IMR-90 (cell line): ENCODE results near the gene ALK. TPM values are rescaled to one million over a fixed set of nuclear protein-coding genes. Genes with fewer than 3 reads are reported as not detected.

ENCODE experiments used
- ATAC-seq: fragments of 200-7000 bp; cut with Tn5 transposase; 2 replicates; pipeline ENCODE4 v1.9.1; 2020; ENCODE audit warnings: low read depth, mild to moderate bottlenecking, moderate library complexity
- BruUV-seq: library from RNA; stranded (reverse); fragments of 400-500 nt; replicated peaks from 2 replicates; lab custom pipeline; 2021; lab: Mats Ljungman, UMichigan
- CTCF ChIA-PET: fragments of 300-600 bp; formaldehyde crosslinking; extraction: SDS; loops from one replicate; lab custom pipeline; 2021; ENCODE audit warnings: antibody characterized with exemption; lab: Yijun Ruan, JAX
- POLR2A ChIA-PET: fragments of 300-600 bp; sonication (Branson Sonifier 250); formaldehyde crosslinking; loops from one replicate; lab custom pipeline; 2022; ENCODE audit warnings: antibody characterized with exemption; ENCODE audit not compliant: unreplicated experiment; lab: Charles Lee
- DNase-seq: peaks from one replicate; pipeline ENCODE4 v3.0.0; 2013
- H2AFZ ChIP-seq: replicated peaks from 2 replicates; pipeline ENCODE3; 2013; ENCODE audit warnings: low read length, mild to moderate bottlenecking; ENCODE audit not compliant: poor library complexity
- H2AK5ac ChIP-seq: 2 replicates; pipeline ENCODE4 v1.6.1; 2013; ENCODE audit warnings: low read depth, low read length, inconsistent platforms
- H2AK9ac ChIP-seq: replicated peaks from 2 replicates; pipeline ENCODE3; 2013; ENCODE audit warnings: mild to moderate bottlenecking, low read depth, low read length, moderate library complexity; ENCODE audit not compliant: poor library complexity
- H2BK120ac ChIP-seq: 2 replicates; pipeline ENCODE4 v1.6.1; 2013; ENCODE audit warnings: low read depth, low read length, inconsistent platforms
- H2BK15ac ChIP-seq: 3 replicates; pipeline ENCODE4 v1.6.1; 2013; ENCODE audit warnings: low read depth, low read length, inconsistent platforms
- H2BK20ac ChIP-seq: 2 replicates; pipeline ENCODE4 v1.6.1; 2013; ENCODE audit warnings: low read depth, mild to moderate bottlenecking, inconsistent platforms, low read length, moderate library complexity
- H2BK5ac ChIP-seq: 2 replicates; pipeline ENCODE4 v1.6.1; 2013; ENCODE audit warnings: mild to moderate bottlenecking, low read depth, low read length, inconsistent platforms; ENCODE audit not compliant: poor library complexity, severe bottlenecking
- H3K14ac ChIP-seq: replicated peaks from 2 replicates; pipeline ENCODE4 v1.6.1; 2013; ENCODE audit warnings: low read depth, low read length, inconsistent platforms
- H3K18ac ChIP-seq: 2 replicates; pipeline ENCODE4 v1.6.1; 2013; ENCODE audit warnings: low read depth, low read length, control low read depth
- H3K23ac ChIP-seq: 2 replicates; pipeline ENCODE4 v1.6.1; 2013; ENCODE audit warnings: low read depth, low read length, inconsistent platforms
- H3K27ac ChIP-seq: 2 replicates; pipeline ENCODE4 v1.5.1; 2013; ENCODE audit warnings: mild to moderate bottlenecking, control low read depth, low read length; ENCODE audit not compliant: insufficient read depth
- H3K27me3 ChIP-seq: 2 replicates; pipeline ENCODE4 v1.6.1; 2013; ENCODE audit warnings: low read length; ENCODE audit not compliant: control insufficient read depth, insufficient read depth
- H3K36me3 ChIP-seq: 2 replicates; pipeline ENCODE4 v1.6.1; 2013; ENCODE audit warnings: low read length, mixed read lengths; ENCODE audit not compliant: control insufficient read depth, insufficient read depth
- H3K4ac ChIP-seq: 2 replicates; pipeline ENCODE4 v1.6.1; 2013; ENCODE audit warnings: low read depth, low read length, inconsistent platforms
- H3K4me1 ChIP-seq: 2 replicates; pipeline ENCODE4 v1.6.1; 2013; ENCODE audit warnings: low read length, mixed read lengths; ENCODE audit not compliant: control insufficient read depth, insufficient read depth
- H3K4me2 ChIP-seq: 2 replicates; pipeline ENCODE4 v1.6.1; 2013; ENCODE audit warnings: low read depth, mild to moderate bottlenecking, control low read depth, low read length, moderate library complexity
- H3K4me3 ChIP-seq: 2 replicates; pipeline ENCODE4 v1.5.1; 2013; ENCODE audit warnings: low read depth, mild to moderate bottlenecking, control low read depth, low read length, moderate library complexity; ENCODE audit not compliant: insufficient read depth
- H3K56ac ChIP-seq: 2 replicates; pipeline ENCODE4 v1.6.1; 2013; ENCODE audit warnings: low read length, inconsistent platforms; ENCODE audit not compliant: insufficient read depth; ENCODE audit errors: extremely low read depth
- H3K79me1 ChIP-seq, 2 experiments: 2 replicates each; pipeline ENCODE4 v1.6.1; 2013; ENCODE audit warnings: low read length in 2 of 2, inconsistent platforms in 1 of 2, low read depth in 1 of 2
- H3K9ac ChIP-seq: 2 replicates; pipeline ENCODE4 v1.6.1; 2013; ENCODE audit warnings: low read depth, low read length, control low read depth
- H3K9me1 ChIP-seq: 2 replicates; pipeline ENCODE4 v1.6.1; 2013; ENCODE audit warnings: low read length, inconsistent platforms; ENCODE audit not compliant: insufficient read depth
- H3K9me3 ChIP-seq: 2 replicates; pipeline ENCODE4 v1.6.1; 2013; ENCODE audit warnings: low read length; ENCODE audit not compliant: control insufficient read depth, insufficient read depth
- H4K20me1 ChIP-seq: 2 replicates; pipeline ENCODE4 v1.6.1; 2013; ENCODE audit warnings: low read length, inconsistent platforms; ENCODE audit not compliant: insufficient read depth
- H4K5ac ChIP-seq: 2 replicates; pipeline ENCODE4 v1.6.1; 2013; ENCODE audit warnings: mild to moderate bottlenecking, low read depth, low read length, control low read depth
- H4K8ac ChIP-seq, 2 experiments: 2 replicates each; pipeline ENCODE4 v1.6.1; 2013; ENCODE audit warnings: low read depth in 2 of 2, low read length in 2 of 2, control low read depth in 1 of 2, inconsistent platforms in 1 of 2
- H4K91ac ChIP-seq: 2 replicates; pipeline ENCODE4 v1.6.1; 2013; ENCODE audit warnings: low read depth, low read length, inconsistent platforms; ENCODE audit not compliant: insufficient read depth
- BHLHE40 ChIP-seq: fragments of 150-350 bp; IDR thresholded peaks from 2 replicates; pipeline ENCODE4 v1.6.1; 2016; ENCODE audit warnings: mild to moderate bottlenecking, low read depth, low read length
- CHD1 ChIP-seq: IDR thresholded peaks from 2 replicates; pipeline ENCODE4 v1.6.1; 2012; ENCODE audit warnings: low read depth, low read length, improper control_type of control experiment
- FOS ChIP-seq: fragments of 150-350 bp; IDR thresholded peaks from 2 replicates; pipeline ENCODE4 v1.6.1; 2016; ENCODE audit warnings: low read depth, low read length
- MAFK ChIP-seq: IDR thresholded peaks from 2 replicates; pipeline ENCODE4 v1.6.1; 2012; ENCODE audit warnings: low read depth, low read length, improper control_type of control experiment
- MAZ ChIP-seq: IDR thresholded peaks from 2 replicates; pipeline ENCODE4 v1.6.1; 2012; ENCODE audit warnings: low read depth, mild to moderate bottlenecking, low read length, improper control_type of control experiment, moderate library complexity, borderline replicate concordance
- NFE2L2 ChIP-seq: fragments of 150-350 bp; IDR thresholded peaks from 2 replicates; pipeline ENCODE4 v1.6.1; 2016; ENCODE audit warnings: low read depth, mild to moderate bottlenecking, low read length
- POLR2A ChIP-seq: IDR thresholded peaks from 2 replicates; pipeline ENCODE4 v1.6.1; 2012; ENCODE audit warnings: mild to moderate bottlenecking, low read depth, low read length
- RAD21 ChIP-seq: IDR thresholded peaks from 2 replicates; pipeline ENCODE4 v1.6.1; 2012; ENCODE audit warnings: low read length, improper control_type of control experiment
- RCOR1 ChIP-seq: IDR thresholded peaks from 2 replicates; pipeline ENCODE4 v1.6.1; 2012; ENCODE audit warnings: mild to moderate bottlenecking, low read length, improper control_type of control experiment; ENCODE audit not compliant: insufficient replicate concordance
- RFX5 ChIP-seq: IDR thresholded peaks from 2 replicates; pipeline ENCODE4 v1.8.0; 2012; ENCODE audit warnings: low read depth, mild to moderate bottlenecking, low read length, moderate library complexity
- SMC3 ChIP-seq: fragments of 150-350 bp; IDR thresholded peaks from 2 replicates; pipeline ENCODE4 v1.6.1; 2016; ENCODE audit warnings: low read depth, mild to moderate bottlenecking, antibody characterized with exemption, low read length, moderate library complexity
- dilution Hi-C: fragments of 300-500 bp; cut with HindIII; formaldehyde crosslinking; loops from one replicate; pipeline ENCODE4 v1.14.3; 2018; ENCODE audit warnings: low sequenced_read_pairs; ENCODE audit not compliant: unreplicated experiment
- in situ Hi-C: fragments of 300-500 bp; cut with MboI; formaldehyde crosslinking; loops from 3 replicates; pipeline ENCODE4 v1.14.3; 2019; ENCODE audit warnings: low sequenced_read_pairs, inconsistent platforms, mixed read lengths
- intact Hi-C: fragments of 100-400 bp; cut with micrococcal nuclease; formaldehyde crosslinking; loops from 2 replicates; pipeline ENCODE4 v1.10.0; 2022
- polyA plus RNA-seq, 3 experiments: library from polyadenylated mRNA; depleted of rRNA; stranded (reverse); fragments of >200 nt; gene quantifications; 2 replicates each; pipeline ENCODE4 v1.2.3, GENCODE V29; 2012; ENCODE audit warnings: low replicate concordance in 1 of 3
- total RNA-seq: library from RNA; depleted of rRNA; stranded (reverse); fragments of >200 nt; gene quantifications from 2 replicates; pipeline ENCODE4 v1.2.3, GENCODE V29; 2012
- TF ChIP-seq, protein P1 (sequence below): fragments of 150-350 bp; IDR thresholded peaks from 2 replicates; pipeline ENCODE4 v1.6.1; 2016; ENCODE audit warnings: low read depth, mild to moderate bottlenecking, low read length, moderate library complexity, borderline replicate concordance
- TF ChIP-seq, protein P2 (sequence below): conservative IDR thresholded peaks from 2 replicates; pipeline ENCODE4 v1.5.1; 2012; ENCODE audit warnings: mild to moderate bottlenecking, low read depth, low read length, improper control_type of control experiment

The ALK gene
- total and polyA plus RNA-seq, 2 of the 4 experiments (the other 2 are of a cell fraction) = not detected

DNA sequence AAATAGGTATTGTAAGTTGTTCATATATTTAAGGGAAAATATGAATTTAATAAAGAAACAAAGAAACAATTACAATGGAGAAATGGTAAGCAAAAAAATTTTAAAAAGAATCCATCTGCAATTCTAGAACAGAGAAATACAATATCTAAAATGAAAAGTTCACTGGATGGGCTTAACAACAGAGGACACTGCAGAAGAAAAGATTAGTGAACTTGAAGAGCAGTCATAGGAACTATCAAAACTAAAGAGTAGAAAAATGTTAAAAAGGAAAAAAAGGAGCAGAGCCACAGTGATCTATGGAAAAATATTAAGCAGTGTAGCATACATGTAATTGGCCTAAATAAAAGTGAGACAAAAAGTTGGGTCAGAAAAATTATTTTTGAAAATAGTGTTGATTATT lies 83.5 kb downstream of the ALK start:
- no TSS peak for BruUV-seq
- H2BK20ac ChIP-seq = no peak overlapping the region
- no peak overlapping the region for H2AK9ac ChIP-seq
- POLR2A ChIA-PET = no interaction called here
- dilution Hi-C loops (loop anchor here (25.0 kb wide), 1 partner anchor 876 kb away; no protein-coding TSS in a partner anchor), in situ Hi-C loops (loop anchor here (25.0 kb wide), 1 partner anchor 526 kb away; no protein-coding TSS in a partner anchor), intact Hi-C loops (no loop called here)
- no peaks in the 10 kb centered on the region for H3K4me1 ChIP-seq
- no peak overlapping the region for H3K23ac ChIP-seq
- H3K9me1 ChIP-seq = no peaks in the 10 kb centered on the region
- TF ChIP-seq, protein P1, sequence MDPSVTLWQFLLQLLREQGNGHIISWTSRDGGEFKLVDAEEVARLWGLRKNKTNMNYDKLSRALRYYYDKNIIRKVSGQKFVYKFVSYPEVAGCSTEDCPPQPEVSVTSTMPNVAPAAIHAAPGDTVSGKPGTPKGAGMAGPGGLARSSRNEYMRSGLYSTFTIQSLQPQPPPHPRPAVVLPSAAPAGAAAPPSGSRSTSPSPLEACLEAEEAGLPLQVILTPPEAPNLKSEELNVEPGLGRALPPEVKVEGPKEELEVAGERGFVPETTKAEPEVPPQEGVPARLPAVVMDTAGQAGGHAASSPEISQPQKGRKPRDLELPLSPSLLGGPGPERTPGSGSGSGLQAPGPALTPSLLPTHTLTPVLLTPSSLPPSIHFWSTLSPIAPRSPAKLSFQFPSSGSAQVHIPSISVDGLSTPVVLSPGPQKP = no peak
- TF ChIP-seq RFX5 (no peak), BHLHE40 (no peak), SMC3 (no peak), NFE2L2 (no peak), RCOR1 (no peak), CHD1 (no peak), FOS (no peak), MAZ (no peak), POLR2A (no peak), MAFK (no peak), RAD21 (no peak)
- TF ChIP-seq, protein P2, sequence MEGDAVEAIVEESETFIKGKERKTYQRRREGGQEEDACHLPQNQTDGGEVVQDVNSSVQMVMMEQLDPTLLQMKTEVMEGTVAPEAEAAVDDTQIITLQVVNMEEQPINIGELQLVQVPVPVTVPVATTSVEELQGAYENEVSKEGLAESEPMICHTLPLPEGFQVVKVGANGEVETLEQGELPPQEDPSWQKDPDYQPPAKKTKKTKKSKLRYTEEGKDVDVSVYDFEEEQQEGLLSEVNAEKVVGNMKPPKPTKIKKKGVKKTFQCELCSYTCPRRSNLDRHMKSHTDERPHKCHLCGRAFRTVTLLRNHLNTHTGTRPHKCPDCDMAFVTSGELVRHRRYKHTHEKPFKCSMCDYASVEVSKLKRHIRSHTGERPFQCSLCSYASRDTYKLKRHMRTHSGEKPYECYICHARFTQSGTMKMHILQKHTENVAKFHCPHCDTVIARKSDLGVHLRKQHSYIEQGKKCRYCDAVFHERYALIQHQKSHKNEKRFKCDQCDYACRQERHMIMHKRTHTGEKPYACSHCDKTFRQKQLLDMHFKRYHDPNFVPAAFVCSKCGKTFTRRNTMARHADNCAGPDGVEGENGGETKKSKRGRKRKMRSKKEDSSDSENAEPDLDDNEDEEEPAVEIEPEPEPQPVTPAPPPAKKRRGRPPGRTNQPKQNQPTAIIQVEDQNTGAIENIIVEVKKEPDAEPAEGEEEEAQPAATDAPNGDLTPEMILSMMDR = no peak
- no peaks in the 10 kb centered on the region for H3K9me3 ChIP-seq
- no peaks in the 10 kb centered on the region for H4K20me1 ChIP-seq
- H3K56ac ChIP-seq = no peak overlapping the region
- H3K9ac ChIP-seq = no peak overlapping the region
- H4K8ac ChIP-seq = no peak overlapping the region
- no peak overlapping the region for H4K5ac ChIP-seq
- no peak overlapping the region for H2BK15ac ChIP-seq
- H3K4ac ChIP-seq = no peak overlapping the region
- H3K14ac ChIP-seq = no peak overlapping the region
- no peaks in the 10 kb centered on the region for H3K79me1 ChIP-seq
- H2BK5ac ChIP-seq = no peak overlapping the region
- H3K18ac ChIP-seq = no peak overlapping the region
- ATAC-seq (no peak), DNase-seq (no peak)
- H3K27ac ChIP-seq = no peak overlapping the region
- H4K91ac ChIP-seq = no peak overlapping the region
- no peak overlapping the region for H3K4me2 ChIP-seq
- H2AK5ac ChIP-seq = no peak overlapping the region
- CTCF ChIA-PET = interaction anchor here (0.5 kb wide), 1 partner anchor 328 kb away, joined by 3 read pairs; no protein-coding TSS in a partner anchor
- no peak overlapping the region for H2AFZ ChIP-seq
- H2BK120ac ChIP-seq = no peak overlapping the region
- peaks cover 2% of the 10 kb centered on the region for H3K27me3 ChIP-seq
- H3K36me3 ChIP-seq = no peaks in the 10 kb centered on the region
- H3K4me3 ChIP-seq = no peak overlapping the region
